ENCODE measurements around the gene PTK7. TPM values are rescaled to one million over a fixed set of nuclear protein-coding genes. Genes with fewer than 3 reads are reported as not detected.
"Not testable (repeated sequence)": the region's sequence is repeated elsewhere in the genome, so short reads cannot be mapped to it uniquely, and the experiment has no call there.

The PTK7 gene
- 480 TPM for polyA plus RNA-seq (2013, experiment 1 of 2; ENCODE audit: insufficient read length)
- 443 TPM for polyA plus RNA-seq (2013, experiment 2 of 2; ENCODE audit: insufficient read length)

DNA sequence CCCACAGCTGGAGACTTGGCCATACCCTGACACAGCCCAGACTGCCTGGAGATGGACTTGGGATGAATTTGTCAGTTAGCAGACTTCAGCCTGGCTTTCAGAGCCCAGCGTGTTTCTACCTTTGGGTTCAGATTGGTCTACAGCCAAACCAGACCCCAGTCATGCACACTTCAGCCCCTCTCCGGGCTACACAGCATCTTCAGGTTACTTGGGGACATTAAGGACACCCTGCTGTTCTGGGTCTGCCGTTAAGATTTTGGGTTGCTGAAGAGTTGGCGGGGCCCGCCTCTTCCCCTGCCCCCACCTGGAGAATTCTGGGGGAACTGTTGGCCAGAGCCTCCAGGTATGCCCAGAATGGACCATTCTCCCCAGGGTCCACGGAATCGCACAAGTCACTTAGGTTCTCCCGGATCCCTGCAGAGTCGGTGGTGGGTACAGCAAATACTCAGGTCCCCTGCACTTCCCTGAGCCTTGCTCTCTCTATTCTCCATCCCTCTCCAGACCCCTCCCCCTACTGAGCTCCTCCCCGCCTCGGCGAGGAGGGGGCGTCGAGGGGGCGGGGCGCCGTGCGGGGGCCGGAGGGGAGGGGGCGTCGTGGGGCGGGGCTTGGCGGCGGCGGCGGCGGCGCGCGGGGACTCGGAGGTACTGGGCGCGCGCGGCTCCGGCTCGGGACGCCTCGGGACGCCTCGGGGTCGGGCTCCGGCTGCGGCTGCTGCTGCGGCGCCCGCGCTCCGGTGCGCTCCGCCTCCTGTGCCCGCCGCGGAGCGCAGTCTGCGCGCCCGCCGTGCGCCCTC lies at the start of gene PTK7:
Gene PTK7, plus strand, starts transcription at position 645 of the 794 bp plus-strand sequence. CDS start 175 bp downstream, outside the sequence.
- DNase-seq, result peak; percentile 86

DNA sequence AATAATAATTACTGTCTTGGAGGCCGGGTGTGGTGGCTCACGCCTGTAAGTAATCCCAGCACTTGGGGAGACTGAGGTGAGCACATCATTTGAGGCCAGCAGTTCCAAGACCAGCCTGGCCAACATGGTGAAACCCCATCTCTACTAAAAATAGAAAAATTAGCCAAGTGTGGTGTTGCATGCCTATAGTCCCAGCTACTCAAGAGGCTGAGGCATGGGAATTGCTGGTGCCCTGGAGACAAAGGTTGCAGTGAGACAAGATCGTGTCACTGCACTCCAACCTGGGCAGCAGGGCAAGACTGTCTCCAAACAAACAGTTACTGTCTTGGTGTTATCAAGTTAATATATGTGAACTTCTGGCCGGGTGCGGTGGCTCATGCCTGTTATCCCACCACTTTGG lies 49.7 kb upstream of the PTK7 start:
- DNase-seq, result no peak

DNA sequence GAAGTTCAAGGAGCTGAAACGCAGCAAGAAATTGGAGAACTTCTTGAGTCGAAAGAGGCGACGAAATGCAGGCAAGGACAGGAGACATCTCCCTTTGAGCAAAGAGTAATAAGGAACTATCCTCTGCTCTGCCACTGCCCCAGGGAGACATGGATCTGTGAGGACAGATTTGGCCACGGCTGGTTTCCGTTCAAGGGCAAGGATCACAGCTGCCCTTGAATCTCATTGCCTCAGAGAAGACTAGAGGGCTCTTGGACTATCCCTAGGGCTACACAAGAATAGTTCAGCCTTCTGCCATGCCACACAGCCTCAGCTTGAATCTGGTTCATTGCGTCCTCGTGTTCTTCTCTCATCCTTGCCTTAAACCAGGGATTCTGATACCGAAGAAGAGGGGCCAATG lies 47.0 kb upstream of the PTK7 start:
- DNase-seq, result no peak

DNA sequence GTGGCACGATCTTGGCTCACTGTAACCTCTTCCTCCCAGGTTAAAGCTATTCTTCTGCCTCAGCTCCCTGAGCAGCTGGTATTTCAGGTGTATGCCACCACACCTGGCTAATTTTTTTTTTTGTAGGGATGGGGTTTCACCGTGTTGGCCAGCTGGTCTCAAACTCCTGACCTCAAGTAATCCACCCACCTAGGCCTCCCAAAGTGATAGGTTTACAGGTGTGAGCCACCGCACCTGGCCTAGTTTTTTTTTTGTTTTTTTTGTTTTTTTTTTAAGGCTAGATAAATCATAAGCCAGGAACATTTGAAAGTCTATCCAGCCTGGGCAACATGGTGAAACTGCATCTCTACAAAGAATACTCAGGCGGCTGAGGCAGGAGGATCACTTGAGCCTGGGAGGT lies 43.8 kb upstream of the PTK7 start:
- DNase-seq, result no peak

DNA sequence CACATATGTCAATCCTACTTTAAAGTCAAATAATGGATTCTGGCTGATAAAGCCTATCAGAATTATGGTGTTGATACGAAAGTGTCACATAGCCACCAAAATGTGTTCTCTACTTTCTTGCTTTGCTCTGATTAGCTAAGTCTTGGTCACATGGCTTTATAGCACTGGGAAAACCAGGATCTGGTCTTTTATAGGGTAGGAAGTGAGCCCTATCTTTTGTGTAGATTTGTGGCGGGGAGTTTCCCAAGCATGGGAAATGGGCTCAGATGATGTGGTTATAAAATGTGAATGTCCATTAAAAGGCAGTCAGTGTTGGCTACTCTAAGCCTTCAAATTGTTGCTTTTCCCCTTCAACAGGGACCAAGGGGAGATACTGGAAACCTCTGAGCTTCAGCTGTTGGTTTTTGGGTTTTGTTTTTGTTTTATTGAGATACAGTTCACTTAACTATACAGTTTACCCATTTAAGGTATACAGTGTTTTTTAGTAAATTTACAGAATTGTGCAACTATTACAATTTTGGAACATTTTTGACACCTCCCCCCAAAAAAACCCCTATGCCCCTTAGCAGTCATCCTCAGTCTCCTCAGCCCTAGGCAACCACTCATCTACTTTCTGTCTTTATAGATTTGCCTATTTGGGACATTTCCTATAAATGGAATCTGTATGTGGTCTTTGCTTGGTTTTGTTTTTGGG lies 42.5 kb upstream of the PTK7 start:
- DNase-seq, result no peak

DNA sequence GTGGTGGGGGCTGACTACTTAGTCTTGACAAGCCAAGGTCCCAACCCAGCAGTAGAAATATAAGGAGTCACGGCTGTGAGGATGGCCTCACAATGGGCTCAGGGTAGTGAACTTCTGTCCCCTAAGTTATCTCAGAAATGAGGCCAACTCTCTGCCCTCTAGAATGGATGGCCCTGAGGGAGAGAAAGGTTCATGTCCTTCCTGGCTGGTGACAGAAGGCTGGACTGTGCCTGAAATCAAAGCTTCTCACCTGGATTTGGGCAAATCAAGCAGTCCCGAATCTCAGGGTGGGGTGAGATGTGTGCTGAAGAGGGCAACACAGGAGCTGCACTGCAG lies 42.0 kb upstream of the PTK7 start:
- no peak for DNase-seq

DNA sequence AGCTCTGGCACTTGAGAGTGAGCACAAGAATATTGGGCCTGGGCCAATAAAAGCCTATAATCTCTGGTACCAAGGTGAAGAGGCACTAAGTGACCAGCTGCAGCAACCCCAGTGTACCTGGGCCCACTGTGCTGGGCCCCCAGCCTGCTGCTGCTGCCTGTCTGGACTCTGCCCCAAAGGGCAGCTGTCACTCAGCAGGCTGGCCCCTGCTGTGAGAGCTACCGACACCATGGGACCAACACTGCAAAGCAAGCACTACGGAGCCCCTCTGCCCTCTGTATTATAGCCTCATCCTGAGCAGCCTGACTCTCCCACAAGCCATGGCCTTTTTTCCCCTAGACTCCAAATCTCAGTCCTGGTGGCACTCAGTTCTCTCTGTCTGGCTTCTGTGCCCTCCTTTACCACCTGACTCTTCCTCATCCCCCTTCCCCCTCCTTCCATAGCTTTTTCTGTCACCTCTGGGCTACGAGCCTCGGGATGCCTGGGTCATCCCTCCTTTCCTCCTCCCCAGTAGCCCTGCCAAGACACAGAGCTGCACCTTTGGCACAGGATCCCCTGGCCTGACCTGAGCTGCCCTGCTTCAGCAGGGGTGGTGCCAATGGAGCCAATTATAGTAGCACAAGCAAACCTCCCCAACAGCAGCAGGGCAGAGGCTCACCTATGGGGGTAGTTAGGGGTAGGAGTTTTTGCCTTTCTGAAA lies 40.5 kb upstream of the PTK7 start:
- no peak for DNase-seq

DNA sequence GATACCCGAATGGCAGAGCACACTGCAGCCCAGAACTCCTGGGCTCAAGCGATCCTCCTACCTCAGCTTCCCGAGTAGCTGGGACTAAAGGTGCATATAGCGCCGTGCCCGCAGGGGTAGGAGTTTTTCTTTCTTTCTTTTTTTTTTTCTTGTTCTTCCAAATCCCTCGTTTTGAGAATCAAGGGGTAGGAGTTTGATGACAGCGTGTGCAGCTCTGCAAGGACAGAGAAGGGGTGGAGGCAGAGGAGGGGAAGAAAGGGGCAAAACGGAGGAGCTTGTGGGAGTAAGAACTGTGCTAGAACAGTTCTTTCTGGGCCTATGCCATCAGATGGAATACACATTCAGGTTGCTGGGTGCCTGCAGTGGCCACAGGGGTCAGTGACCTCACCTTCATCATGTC lies 39.4 kb upstream of the PTK7 start:
- no peak for DNase-seq

DNA sequence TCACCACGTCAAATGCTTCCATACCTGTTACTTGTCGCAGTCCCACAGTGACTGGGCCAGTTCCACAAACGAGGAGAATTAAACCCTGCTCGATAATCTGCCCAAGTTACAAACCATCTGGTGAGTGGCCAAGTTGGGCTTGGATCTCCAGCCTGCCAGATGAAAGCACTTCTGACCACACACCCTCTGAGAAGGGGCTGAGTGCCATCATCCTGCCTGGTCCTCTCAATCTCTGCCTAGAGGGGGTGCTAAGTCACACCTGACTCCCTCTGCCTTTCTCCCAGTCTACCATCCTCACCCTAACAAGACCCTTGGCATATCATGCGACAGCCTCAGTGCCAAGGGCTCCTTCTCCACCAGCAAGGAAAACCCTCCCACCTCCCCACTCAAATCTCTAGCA lies 38.9 kb upstream of the PTK7 start:
- no peak for DNase-seq

DNA sequence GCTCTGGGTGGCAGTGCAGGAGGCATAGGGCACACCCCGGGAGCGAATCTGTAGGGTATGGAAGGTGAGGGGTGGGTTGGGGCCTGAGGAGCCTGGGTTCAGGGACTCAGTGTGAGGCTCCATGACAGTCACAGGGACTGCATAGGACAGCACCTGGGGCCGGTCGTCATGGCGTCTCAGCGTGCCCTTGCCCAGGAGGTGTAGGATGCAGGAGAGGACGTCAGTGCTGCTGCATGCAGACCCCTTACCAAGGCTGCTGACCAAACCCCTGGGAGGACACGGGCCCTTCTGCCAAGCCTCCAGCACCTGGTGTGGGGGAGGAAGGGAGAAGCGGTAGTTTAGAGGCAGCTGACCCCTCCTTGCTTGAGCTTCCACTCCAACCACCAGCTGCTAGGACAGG lies 38.4 kb upstream of the PTK7 start:
- DNase-seq, result no peak

DNA sequence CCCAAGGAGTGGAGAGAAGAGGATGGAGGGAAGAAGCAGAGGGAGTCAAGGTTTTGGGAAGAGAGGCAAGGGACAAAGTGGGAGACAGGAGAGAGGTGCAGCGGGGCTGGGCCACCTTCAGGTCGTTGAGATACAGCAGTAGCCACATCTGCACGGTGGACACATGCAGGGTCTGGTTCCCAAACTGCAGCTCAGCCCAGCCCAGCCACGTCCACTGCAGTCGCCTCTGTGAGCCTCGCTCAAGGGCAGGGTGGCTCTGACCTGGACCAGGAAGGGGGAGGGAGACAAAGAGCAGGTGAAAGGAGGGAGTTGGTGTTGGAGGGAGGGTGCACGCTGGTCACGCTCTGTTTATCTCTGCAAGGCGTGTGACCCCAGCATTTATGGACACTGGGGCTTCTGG lies 37.4 kb upstream of the PTK7 start:
- DNase-seq, result no peak

DNA sequence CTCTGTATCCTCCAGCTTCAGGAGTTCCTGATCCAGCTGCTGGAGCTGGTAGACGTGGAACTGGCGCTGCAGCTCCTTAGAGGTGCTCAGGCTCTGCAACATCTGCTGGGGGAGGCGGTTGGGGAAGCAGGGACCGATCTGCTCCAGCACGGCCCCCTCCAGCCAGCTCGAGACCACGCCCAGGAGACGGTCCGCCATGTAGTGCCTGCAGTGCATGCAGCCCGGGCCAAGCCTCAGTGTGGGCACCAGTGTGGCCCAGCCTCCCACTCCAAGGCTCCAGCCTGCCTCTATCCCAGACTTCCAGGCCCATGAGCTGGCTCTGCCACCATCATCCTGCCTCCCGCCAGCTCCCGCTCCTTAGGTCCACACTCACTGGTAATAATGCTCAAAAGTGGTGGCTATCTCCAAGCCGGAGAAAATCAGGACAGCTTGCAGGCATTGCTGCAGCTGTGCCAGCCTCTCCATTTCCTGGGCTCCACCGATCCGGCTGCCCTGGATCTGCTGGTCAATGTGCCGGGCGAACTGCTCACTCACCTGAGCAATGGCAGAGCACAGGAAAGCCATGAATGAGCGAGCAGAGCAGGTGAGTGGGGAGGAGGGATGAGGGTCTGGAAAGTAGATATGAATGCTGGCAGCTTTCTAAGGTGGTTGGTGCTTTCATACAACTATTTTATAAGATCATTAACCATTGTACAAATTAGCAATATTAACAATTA lies 35.4 kb upstream of the PTK7 start:
- no peak for DNase-seq

DNA sequence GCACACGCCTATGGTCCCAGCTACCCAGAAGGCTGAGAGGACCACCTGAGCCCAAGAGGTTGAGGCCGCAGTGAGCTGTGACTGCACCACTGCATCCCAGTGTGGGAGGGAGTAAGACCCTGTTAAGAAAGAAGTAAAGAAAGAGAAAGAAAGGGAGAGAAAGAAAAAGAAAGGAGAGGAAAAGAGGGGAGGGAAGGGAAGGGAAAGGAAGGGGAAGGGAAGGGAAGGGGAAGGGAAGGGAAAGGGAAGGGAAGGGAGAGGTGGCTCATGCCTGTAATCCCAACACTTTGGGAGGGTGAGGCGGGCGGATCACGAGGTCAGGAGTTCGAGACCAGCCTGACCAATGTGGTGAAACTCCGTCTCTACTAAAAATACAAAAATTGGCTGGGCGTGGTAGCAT lies 34.6 kb upstream of the PTK7 start:
- DNase-seq, result not testable (repeated sequence)

DNA sequence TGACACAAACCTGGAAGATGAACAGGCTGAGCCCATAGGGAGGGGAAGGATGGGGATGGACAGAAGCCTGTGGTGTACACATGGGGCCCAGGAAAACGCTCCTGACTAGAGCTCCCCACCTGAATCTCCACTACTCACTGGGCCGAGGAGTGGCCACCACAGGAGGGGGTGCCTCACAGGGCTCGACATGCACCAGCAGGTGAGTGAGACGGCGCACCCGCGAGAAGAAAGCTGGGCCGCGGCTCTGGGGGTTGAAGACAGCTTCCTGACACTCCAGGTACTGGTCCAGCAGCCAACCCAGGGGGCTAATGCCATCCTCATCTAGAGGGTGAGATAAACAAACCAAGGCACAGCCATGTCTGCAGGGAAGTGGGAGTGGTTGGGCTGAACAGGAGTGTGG lies 32.8 kb upstream of the PTK7 start:
- DNase-seq, result no peak

DNA sequence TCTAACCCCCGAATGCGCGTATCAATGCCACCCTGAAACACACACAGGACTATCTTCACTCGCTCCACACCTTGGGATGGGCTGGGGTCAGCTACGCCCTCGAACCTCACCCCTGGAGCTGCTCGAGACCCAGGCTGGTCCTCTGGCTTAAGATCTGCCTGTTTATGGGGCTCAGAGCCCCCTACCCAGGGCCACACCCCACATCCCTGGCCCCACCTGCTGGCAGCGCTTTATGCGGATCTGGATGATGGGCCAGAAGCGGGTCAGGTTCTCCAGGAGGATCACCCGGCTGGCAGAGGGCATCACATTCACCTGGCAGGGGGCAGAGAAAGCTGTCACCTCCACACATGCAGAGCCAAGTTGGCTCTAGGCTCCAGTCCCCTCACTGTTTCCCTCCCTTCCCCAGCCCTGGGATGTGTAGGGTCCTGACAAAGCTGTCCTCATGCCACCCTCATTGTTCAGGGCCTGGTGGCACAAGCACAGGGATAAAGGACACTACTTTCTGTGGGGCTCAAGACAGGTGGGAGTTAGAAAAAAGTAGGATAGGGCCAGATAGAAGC lies 30.7 kb upstream of the PTK7 start:
- DNase-seq, result no peak

DNA sequence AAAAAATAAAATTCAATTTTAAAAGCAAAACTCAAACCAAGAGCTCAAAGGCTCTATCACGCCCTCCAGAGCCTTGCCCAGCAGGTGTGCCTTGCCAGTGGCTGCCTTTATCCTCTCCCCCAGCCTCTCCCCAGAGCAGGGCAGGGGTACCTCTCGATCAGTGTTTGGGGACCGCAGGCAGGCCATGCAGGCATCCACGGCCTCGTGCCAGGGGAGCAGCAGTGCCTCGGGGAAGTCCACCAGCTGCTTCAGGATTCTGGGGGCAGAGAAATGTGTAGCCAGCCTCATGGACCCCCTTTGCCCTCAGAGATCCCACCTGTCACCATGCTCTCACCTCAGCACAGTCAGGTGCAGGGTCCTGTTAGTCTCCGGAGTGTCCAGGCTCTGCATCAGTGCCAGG lies 28.1 kb upstream of the PTK7 start:
- no peak for DNase-seq

DNA sequence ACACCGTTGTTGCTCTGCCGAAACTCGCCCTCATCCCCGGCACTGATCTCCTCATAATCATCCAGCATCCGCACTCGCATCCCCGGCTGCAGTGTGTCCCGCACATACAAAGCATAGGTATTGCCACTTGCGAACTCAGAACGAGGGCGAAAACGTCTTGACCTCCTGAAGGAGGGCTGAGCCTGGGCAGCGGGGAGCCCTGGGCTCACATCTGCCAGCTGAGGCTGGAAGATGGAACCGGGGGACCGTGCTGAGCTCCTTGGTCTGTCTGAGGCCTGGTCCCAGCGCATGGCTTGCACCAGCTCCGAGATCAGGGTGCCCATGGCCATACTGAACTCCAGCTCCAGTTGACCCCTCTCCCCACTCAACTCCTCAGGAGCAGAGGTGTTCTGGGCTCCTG lies 25.1 kb upstream of the PTK7 start:
- DNase-seq, result no peak

DNA sequence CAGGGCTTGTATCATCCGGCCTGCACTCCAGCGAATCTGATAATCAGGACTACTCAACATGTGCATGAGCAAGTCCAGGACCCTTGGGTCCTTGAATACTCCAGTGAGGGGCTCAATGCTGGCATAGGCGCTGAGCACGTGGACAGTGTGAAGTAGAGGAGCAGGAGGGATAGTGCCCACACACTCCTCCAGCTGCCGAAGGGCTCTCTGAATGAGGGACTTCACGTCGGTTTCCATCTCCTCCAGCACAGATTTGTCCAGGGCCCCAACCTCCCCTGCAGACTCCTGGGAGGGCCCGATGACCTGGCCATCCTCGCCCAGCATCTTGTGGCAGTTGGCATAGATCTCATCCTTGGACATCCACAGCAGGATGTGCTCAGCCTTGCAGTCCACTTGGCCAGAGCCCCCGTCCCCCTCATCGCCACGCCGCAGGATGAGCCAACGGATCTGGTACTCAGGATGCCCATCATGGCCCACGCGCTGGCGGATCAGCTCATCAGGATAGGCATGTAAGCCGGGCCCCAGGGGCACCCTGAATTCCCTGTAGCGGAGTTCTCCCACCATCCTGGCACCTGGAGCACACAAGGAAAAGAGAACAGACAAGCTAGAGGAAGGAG lies 23.8 kb upstream of the PTK7 start:
- DNase-seq, result no peak

DNA sequence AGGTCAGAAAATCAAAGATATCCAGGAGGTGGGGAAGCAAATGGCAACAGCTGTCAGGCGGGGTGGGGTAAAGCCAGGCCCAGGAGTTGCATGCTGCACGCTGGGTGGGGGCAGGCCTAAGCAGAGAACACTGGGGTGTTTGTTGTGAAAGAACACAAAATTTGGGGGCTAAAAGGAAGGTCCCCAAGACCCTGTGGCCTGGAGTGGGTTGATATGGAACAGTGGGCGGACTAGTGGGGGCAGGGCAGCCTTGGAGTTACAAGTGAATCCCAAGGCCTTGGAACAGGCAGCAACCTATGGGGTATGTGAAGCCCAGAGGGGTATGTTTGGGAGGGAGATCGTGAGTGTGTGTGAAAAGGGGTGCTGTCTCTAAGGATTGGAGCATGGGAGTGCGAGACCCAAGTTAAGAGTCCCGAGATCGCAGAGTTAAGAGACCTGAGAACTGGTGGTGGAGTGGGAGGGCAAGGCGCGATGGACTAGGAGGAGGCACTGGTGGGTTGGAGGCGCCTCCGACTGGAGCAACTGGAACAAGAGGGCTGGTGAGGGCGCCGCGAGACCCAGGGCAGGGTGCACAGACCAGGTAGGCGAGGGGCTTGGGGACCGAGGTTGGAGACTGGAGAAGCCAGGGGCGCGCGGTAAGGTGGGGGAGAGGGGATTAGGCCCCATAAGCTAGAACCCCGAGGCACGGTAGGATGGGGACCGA lies 23.1 kb upstream of the PTK7 start:
- peak; percentile 27 for DNase-seq

DNA sequence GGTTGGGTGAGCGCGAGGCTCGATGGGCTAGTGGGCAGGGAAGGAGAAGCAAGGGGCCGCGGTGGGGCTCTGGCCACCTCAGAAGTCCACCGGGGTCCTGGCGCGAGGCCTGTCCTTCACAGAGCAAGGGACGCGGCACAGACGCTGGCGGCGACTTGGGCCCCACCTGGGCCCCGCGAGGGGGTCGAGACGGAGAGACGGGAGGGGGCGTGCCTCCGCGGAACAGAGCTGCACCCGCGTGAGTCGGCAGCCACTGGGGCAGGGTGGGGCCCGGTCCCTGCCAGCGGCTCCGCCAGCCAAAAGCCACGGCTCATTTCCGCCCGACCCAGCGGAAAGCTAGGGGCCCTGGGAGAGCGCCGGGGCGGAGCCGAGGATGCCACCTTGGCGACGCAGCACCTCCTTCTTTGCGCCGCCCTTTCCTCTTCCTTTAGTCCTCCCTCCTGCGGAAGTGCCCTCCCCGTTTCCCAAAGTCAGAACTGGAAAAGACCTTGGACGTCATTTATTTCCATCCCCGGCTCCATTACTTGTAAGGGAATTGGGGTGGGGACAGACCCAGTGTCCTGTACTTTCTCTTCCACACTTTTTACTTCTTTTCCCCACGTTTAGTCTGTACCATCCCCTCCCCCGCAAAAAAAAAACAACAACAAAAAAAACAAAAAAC lies 22.4 kb upstream of the PTK7 start, which contains the start of gene CUL7:
Gene CUL7, minus strand, starts transcription at position 307 of the 661 bp plus-strand sequence. CDS start 1,063 bp downstream, outside the sequence.
- peak; percentile 97 for DNase-seq
